HG03565 (cell line): ENCODE results near the gene S100A8.
"Not testable (repeated sequence)": the region's sequence is repeated elsewhere in the genome, so short reads cannot be mapped to it uniquely, and the experiment has no call there.

Source experiments
- ATAC-seq: cut with Tn5 transposase; IDR thresholded peaks from one replicate; pipeline ENCODE4 v1.9.1; 2021; ENCODE audit warnings: mild to moderate bottlenecking, moderate library complexity; ENCODE audit not compliant: unreplicated experiment

Gene S100A8

DNA sequence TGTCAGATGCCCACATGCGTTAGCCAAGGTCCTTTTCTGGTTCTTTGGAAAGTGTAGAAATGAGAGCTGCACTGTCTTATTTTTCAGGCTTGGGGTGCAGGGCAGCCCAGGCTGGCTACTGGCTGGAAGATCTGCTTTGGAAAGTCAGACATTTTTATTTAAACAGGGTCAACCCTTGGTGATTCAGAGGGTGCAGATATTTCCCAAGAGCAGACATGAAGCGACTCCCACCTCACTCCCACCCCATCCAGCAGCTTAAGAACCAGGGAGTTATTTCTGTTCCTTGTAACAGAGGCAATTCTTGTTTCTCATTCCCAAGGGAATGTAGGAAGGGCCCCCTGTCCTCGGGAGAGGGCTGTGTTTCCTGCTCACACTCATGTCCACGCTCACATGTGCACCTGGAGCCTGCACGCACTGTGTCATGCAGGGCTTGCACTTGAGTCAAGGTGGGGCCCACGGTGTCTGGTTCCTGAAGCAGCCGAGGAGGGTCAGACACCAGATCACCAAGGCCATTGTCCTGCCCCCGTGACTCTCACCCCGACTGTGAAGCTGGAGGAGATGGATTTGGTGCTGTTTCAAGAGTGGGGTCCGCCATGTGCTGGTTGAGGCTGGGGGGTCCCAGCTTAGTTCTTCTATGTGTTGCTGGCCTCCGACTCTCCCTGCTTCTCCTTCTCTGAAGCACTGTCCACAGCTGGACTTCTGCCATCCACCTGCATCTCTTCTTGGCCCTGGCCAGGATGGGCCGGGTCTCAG, 26.4 kb upstream of the S100A8 start:
- no peak for ATAC-seq

DNA sequence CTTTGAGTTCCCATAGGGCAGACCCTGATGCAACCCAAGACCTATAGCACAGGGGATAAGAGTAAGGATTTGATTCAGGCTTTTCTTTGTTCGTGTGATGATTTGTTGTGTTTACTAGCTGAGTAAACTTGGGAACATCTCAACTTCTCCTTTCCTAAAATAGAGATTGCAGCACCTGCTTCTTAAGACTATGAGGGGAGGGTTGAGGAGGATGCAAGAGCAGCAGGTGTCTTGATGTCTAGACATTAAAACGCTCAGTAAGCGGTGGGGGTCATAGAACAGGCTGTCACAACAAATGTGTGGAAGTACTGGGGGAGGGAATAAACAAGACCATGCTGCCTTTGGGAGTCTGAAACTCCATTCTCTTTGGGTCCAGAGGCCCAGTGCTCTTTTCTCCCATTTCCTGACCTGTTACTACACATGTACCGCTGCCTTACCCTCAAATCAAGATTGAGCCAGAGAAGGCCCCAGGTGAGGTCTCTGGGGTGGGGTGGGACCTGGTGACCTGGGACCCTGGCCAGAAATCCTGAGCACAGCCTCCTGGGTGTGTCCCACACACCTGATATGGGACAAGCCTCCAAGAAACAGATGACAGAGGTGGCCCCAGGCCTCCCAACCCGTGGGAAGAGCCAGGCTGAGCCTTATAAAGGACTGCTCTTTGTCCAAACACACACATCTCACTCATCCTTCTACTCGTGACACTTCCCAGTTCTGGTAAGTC, 25.1 kb upstream of the S100A8 start, which contains the start of gene S100A7A:
Gene S100A7A (plus strand): TSS at position 671 of the 721 bp plus-strand sequence. CDS start 1,563 bp downstream, outside the sequence.
- no peak for ATAC-seq

DNA sequence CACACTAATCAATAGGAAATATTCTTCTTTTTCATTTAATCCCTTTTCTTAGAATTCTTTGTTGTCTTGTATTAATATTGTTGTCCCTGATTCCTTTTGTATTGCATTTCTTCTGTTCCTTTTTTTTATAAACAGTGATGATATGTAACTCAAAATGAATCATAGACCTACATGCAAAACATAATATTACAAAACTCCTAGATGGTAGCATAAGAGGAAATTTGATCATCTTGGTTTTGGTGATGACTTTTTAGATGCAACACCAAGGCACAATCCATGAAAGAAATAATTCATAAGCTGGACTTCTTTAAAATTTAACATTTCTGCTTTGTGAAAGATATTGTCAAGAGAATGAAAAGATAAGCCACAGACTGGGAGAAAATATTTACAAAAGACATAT, 23.1 kb upstream of the S100A8 start:
- ATAC-seq: not testable (repeated sequence)

DNA sequence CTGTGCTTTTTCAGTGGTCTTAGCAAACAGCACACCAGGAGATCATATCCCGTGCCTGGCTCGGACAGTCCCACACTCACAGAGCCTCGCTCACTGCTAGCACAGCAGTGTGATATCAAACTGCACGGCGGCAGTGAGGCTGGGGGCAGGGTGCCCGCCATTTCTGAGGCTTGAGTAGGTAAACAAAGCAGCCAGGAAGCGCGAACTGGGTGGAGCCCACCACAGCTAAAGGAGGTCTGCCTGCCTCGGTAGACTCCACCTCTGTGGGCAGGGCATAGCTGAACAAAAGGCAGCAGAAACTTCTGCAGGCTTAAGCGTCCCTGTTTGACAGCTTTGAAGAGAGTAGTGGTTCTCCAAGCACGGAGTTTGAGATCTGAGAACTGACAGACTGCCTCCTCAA, 16.4 kb upstream of the S100A8 start:
- ATAC-seq: not testable (repeated sequence)

DNA sequence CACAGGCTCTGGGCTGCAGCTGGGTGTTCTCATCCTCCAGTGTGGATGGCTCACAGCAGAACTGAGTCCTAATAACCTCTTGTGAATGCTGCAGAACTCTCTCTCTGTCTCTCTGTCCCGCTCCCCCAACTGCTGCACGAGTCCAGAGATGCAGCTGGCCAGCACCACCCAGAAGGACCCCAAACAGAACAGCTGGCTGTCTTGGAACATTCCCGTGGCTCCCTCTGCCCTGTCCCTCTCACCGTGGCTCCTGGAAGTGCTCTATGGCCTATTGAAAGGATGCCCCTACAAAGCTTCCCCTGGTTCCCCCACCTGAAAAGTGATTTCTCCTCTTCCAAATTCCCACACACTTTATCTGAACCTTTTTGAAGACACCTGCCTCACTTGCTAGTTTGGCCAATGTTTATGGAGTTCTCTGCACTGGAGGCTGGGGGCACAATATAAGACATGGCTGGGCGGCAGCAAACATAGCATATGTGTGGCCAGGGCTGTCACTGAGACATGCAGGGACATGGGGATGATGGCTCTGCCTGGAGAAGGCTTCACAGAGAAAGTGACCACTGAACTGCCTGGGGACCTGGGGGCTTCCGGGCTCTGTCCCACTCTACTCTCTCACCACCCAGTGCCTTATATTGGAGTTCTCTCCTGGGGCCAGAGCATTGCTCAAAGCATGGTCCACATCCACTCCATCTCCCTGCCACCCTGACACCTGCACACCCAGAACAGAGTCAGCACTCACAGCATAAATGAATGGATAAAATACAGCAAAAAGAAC, 15.1 kb upstream of the S100A8 start:
- ATAC-seq: not testable (repeated sequence)

DNA sequence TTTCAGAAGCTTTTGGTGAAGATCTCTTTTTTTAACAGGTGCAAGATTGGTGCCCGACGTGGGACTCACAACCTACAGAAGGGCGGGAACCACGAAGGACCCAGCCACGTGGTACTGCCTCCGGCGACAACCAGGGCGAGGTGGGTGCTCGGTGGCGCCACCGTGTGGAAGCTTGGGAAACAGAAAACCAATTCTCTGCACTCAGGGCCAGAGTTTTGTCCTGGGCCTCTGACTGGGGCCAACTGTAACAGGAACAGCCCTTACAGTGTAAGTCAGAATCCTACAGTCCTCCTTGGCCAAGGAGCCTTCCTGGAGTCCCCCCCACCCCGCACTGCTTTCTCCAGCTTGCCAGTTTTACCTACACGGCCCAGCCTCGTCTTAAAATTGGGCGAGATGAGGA, 13.9 kb upstream of the S100A8 start:
- ATAC-seq: no peak

DNA sequence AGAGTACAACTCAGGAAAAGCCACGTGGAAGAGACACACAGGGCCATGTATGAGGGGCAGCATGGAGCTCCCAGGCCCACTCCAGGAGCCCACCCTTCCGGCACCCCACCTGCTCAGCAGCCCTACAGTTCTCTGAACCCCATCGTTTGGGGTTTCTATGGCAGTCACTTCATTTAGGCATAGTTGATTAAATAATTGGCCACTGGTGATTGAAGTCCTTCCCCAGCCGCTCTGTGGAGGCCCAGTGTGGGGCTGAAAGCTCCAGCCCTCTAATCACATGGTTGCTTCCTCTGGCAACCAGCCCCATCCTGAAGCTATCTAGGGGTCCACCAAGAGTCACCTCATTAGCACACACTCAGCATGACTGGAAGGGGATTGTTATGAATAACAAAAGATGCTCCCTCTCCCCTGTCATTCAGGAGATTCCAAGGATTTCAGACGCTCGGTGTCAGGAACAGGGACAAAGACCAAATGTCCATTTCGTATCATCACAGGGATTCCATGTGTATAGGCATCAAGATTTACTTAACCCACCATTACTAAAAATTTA, 13.3 kb upstream of the S100A8 start:
- no peak for ATAC-seq

DNA sequence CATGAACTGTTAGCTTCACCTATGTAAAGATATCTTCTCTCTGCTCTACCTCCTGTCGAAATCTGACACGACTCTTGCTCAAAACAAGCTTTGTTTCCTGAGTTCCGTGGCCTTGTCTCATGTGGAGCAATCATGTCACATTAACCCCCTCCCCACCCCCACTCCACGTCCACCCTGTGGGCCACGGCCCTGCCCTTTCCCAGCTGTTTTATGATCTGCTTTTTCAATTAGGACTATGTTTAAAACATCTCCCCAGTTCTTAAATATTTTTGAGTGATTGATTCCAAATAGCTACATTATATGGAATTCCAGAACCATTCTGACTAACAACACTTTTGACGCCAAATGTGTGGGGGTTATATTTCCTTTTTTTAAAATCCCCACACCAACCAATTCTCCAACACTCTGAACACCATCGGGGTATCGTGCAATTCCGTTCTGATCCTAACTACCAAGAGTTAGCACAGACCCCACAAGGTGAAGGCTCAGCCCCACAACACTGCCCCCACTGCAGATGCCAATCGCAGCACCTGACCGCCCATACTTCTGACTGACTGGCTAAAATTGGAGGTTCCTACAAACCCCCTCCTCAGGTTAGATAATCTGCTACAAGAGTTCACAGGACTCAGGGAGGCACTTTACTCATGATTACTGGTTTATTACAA, 12.7 kb upstream of the S100A8 start:
- no peak for ATAC-seq

DNA sequence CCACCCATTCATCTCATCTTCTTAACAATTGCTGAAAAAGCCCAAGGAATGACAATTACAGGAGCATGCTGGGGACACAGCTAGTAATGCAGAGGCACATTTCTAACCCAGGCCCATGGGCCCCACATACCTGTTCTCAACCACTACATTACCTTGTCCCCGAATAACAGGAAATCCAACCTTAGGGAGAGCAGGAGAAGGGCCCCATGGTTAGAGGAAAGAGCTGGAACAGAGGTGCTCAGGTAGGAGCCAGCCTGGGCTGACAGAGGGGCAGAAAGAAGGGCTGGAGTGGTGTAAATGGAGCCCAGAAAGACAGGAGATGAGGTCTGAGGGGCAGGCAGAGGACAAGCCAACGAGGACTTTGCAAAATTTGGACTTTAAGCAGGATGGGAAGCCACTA, 11.4 kb upstream of the S100A8 start:
- no peak for ATAC-seq

DNA sequence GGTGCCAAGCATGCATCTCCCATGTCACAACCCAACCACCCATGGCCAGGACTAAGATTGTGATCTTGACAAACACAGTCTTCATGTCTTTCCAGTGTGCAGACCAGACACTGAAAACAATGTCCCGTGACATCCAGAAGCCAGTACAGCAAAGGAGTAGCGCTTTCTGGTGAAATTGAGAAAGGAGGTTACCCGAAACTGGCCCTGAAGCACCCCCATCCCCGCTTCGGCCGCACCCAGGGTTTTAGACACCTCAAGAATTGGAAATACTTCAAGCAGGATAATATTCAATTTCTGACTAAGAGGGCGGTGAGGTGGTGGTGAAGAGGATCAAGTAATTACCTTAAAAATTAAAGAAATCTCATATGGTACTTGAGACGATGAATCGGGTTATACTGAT, 10.6 kb upstream of the S100A8 start:
- ATAC-seq: no peak

DNA sequence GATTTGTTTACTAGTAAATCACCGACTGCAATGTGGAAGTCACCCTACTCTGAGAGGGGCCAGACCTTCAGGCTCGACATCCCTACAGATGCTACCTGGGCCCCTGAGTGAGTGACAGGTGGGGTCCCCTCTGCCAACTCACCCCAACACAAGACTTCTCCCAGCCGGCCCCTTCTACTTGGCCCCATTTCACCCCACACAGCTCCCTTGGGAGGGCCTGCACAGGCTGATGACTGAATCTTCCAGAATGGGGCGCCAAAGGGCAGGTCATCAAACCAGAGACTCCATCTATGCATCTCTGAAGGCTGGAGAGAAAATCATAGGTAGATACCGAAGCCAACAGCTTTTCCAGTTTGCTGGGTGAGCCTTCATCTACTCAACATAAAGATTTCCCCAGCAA, 9.4 kb upstream of the S100A8 start:
- ATAC-seq: no peak

DNA sequence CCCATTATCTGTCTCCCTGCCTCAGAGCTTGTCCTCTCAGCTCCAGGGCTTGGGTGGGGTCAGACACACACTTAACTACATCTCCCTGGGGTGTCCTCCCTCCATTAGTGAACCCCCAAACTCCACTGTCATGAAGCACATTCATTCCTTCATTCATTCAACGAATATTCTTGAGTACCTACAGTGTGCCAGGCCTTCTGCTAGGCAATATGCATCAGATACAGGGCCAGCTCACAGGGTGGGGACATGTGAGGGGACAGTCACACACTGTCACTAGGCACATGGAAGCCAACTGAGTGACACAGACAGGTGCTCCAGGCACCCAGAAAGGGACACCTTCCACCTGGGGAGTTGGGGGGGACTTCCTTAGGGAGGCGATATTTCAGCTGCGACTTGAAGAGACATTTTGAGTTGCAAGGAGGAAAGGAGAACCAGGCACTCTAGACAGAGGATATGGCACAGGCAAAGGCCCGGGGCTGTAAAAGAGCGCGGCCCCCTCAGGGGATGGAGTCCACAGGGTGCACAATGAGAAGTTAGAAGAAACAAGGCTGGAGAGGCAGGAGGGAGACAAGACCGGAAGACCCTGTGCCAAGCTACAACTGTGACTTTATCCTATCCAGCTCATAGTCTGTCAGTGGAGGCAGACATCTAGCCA, 8.7 kb upstream of the S100A8 start:
- no peak for ATAC-seq

DNA sequence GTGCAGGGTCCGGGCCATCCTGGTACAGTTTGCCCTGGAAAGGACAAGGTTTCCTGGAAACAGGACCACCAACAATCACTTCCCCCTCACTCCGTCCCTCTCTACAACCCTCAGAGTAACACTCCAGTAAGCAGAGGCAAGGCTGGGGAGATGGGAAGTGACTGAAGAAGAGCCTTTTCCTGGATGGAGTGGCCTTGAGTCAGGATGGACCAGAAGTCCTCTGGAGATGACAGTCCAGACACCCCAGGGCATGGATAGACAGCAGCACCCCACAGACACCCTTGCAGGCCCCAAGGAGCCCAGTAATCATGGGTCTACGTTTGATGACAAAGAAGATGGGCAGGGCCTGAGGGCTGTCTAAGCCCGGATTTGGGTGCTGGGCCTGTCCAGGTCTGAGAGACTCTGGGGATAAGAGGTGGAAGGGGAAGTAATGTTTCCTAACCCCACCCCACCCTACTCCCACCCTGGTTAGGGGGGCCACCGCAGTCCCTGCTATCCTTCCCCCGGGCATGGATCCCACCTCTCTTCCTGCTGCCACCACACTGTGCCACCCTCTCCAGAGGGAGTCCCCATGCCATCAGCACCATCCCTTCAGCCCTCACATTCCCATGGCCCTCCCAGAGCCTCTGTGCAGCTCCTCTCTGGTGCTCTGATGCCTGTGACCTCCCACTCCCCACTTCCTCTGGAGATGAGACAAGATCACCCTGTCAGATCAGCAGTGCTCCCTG, 7.2 kb upstream of the S100A8 start:
- no peak for ATAC-seq

DNA sequence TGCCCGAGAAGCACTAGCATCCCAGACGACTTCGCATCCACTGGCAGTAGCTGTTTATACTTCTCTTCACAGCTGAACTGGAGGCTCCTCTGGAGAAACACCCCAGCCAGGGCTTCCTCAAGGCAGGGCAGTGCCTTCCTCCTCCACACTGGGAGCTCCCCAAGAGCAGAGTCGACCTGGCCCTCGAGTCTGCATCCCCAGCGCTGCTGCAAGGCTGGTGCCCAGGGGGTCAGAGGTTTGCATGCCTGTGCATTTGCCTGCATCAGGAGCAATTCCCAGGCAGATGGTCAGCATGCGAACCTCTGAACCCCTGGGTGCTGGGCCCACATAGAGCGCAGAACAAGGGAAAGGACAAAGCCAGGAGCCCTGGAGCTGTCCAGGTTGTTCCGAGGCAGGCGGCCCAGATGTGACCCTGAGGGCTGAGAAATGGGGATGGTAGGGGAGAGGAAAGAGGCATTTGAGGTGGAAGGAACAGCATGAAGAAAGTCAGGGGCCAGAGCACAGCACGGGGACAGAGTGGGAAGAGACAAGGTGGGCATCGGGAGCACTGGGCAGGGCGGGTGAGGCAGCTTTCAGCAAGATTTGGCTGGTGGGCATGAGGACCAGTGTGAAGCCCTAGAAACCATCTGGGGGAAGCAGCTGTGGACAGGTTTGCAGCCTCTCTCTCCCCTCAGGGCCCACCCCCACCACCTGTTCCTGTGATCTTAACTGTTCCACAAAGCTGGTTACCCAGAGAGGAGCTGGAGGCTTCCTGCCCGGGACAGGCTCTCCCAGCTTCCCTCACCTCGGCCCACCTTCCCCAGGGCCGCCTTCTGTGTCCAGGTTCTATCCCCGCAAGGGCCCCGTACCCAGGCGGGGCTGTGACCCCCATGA, 6.4 kb upstream of the S100A8 start:
- ATAC-seq: no peak

DNA sequence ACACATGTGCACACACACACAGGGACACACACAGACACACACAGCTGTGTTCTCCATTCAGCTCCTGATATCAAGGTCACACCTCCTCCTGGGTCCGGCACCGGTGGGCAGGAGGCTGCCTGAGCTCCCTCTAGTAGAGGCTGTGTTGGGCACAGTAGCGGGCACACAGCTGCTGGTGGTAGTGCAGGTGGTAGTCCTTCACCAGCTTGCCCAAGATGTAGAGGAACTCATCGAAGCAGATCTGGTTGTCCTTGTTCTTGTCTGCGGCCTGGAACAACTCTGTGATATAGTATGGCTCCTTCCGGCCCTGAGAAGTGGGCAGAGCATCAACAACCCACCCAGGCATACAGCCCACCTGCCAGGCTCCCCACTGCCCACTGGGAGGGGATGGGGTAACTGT, 5.6 kb upstream of the S100A8 start:
- ATAC-seq: no peak

DNA sequence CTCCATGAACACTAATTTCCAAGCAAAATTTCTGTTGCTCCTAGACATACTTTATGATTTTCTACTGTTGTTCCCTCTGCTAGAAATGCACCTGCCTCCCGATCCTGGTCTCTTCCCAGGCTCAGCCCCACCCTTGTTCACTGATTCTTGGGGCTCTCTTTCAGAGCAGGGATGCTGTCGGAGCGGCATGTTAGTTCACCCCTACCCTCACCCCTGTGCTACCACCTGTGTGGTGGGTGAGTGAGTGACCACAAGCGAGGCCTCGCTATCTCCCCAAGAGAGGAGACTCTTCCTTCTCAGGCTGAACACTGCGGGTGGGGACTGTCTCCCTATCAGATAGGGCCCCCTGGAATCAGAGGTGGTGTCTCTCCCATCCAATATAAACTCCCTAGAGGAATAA, 4.9 kb upstream of the S100A8 start:
- ATAC-seq: no peak

DNA sequence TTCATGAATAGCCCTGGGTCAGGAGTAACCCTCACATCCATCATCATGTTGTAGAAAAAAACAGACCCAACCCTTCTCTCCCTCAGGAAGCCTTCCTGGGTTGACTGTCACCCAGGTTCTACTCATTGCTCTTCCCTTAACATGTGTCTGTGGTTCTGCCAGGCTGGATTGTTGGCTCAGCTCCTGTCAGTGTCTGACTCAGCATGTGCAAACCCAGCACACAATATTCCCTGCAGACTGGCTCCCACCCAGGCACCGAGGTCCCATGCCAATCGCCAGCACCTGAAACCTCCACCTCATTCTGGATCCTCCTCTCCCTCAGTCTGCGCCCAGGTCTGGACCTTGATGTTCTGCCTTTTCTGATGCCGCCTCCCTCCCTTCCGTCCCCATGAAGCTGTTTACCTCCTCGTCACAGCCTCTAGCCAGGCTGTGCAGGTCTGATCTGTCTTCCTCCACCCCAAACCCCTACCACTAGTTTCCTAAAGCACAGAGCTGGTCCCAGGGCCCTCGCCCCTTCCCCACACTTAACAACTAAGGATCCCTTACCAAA, 4.3 kb upstream of the S100A8 start:
- ATAC-seq: no peak

DNA sequence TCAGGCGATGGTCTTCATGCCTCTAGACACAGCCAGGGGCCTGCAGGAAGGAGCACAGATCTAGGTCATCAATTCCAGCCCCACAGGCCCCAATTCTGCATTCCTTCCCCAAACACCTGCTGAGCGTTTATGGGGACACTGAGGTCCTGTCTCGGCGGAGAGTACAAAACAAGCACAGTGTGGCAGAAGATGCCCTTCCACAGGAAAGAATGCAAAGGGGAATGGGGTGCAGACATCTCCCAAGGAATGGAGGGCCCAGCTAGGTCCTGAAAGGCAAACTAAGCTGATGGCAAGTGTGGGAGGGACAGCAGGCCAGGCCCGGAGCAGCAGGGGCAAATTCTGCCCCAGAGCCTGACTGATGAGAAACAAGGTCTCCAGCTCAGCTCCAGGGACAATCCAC, 3.5 kb upstream of the S100A8 start:
- no peak for ATAC-seq
